ENCODE data around the gene SPRED2.

Gene SPRED2

DNA sequence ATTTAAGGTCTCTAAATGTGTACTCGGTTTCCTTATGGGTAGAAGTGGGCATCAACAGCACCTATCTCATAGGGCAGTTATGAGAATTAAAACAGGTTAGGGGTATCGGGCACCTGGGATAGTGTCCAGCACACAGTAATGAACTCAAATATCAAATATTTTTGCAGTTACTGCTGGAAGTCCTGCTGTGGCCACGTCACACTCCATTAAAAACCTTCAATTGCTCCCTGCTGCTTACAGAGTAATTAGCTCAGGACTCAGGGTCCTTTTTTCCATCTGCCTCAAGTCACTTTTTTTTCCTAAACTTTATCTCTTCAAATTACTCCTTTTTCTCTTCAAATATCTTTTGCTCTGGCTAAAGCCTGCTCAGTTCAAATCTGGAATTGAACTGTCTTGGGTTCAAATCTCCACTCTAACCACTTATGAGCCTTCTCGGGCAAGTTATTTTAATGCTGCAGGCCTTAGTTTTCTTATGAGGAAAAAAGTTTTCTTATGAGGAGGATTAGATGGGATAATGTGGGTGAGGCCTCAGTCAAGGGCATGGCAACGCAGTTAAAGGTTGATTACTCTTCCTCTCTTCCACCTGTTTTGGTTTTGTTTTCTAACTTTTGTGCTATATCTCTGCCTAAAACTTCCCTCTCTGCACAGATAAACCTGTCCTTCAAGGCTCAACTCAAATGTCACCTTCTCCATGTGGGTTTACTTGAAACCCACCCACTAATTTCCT is 36.6 kb downstream of the SPRED2 start:
- no peak for TF ChIP-seq POLR2A (IDR thresholded peaks at IDR 0.05; ENCODE audit: low read length)
- no peak for TF ChIP-seq GATA1 (IDR thresholded peaks at IDR 0.05; ENCODE audit: low read depth, low read length)
- no peak for DNase-seq

DNA sequence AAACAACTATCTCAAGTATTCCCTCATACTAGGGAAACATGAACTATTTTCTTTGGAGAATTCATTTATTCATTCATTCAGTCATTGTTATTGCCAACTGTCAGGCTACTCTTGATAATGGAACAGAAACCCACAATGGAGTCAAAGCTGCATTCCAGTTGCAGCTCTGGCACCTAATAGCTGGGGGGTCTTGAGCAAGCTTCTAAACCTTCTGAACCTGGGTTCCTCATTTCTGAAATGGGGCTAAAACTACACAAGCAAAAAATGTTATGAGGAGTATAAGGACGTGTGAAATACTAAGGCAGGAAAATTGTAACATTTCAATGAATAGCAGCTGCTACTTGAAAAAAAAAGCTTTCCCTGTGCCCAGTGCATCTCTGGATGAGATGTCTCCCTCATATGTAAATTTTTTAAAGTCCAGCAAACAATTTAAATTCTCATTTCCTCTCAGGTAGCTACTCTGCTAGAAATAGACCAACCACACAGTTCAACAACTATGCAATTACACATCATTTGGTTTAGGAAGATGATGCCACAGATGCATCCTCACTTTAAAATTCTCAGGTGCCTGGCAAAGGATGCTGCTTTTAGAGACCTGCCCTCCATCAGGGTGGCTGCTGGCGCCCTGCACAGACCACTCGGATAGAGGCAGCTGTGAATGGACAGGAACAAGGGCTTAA is 38.5 kb downstream of the SPRED2 start:
- no peak for TF ChIP-seq GATA1 (IDR thresholded peaks at IDR 0.05; ENCODE audit: low read depth, low read length)
- TF ChIP-seq POLR2A (IDR thresholded peaks at IDR 0.05; ENCODE audit: low read length), result no peak

DNA sequence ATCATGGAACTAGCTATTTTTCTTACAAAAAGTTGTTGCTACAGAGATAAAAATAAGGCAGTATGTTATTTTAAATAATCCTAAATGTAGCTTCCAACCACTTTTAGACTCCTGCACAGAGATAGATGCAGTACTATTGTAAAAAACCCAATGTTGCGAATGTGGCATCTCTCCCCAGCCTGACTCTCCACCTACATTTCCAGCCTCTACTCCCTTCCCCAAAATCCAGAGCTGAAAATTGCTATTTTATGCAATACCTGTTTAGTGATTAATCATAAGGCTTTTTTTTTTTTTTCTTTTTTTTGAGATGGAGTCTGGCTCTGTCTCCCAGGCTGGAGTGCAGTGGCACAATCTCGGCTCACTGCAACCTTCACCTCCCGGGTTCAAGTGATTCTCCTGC is 39.4 kb downstream of the SPRED2 start:
- no peak for TF ChIP-seq POLR2A (IDR thresholded peaks at IDR 0.05; ENCODE audit: low read length)
- TF ChIP-seq GATA1 (IDR thresholded peaks at IDR 0.05; ENCODE audit: low read depth, low read length), result no peak
- DNase-seq, result no peak

More for the DNA sequence above, 38.5 kb downstream of the SPRED2 start:
- no peak for DNase-seq

DNA sequence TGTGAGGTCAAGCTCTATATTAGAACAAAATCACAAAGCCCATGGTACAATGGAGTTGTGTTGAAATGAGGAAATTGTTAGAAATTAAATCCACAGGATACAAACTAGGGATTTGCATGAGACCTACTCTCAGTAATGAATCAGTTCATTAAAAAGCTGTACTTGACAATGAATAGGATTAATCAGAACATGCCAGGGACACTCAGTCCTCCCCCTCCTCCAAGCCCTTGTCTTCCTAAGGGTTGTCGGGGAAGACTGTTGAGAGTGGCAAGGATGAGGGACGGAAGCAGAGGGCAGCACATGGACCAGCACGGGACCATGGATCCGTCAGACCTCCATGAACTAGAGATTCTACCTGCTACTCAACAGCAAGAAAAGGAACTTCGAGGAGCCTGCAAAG is 39.8 kb downstream of the SPRED2 start:
- DNase-seq, result no peak
- no peak for TF ChIP-seq POLR2A (IDR thresholded peaks at IDR 0.05; ENCODE audit: low read length)
- TF ChIP-seq GATA1 (IDR thresholded peaks at IDR 0.05; ENCODE audit: low read depth, low read length), result no peak

DNA sequence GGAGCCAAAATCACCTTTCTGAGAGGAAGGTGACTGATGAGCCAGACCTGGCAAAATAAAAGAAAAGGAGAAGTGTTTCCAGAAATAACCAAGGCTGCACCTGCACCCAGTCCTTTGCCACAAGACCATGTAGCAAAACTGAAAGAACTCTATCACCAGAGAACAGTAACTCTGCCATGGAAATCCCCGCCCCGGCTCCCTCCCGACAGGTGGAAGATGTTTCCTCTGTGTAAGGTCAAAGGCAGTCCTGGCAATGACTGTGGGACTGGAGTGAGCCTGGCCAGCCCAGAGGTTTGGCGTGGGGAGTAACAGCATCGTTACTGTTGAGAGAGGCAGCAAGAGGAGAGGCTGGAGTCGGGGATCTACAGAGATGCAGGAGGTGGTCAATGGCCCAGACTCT is 42.3 kb downstream of the SPRED2 start:
- no peak for TF ChIP-seq POLR2A (IDR thresholded peaks at IDR 0.05; ENCODE audit: low read length)
- no peak for TF ChIP-seq GATA1 (IDR thresholded peaks at IDR 0.05; ENCODE audit: low read depth, low read length)
- no peak for DNase-seq

DNA sequence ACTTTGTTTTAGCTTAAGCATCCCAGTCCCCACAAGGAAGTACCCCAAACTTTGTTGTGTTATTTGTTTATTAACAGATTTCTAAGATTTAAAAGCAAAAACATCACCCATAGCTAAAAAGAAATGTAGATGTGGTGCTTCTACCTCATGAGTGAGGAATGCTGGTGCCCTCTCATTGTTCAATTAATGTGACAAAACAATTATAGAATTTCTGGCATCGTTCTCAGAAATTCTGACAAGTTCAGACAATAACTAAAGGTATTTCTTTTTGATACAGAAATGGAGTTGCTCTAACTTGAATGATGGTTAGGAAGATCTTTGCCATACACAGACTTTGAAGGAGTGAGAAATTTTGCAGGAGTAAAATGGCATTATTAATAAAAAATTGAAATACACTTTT is 42.9 kb downstream of the SPRED2 start:
- no peak for DNase-seq

DNA sequence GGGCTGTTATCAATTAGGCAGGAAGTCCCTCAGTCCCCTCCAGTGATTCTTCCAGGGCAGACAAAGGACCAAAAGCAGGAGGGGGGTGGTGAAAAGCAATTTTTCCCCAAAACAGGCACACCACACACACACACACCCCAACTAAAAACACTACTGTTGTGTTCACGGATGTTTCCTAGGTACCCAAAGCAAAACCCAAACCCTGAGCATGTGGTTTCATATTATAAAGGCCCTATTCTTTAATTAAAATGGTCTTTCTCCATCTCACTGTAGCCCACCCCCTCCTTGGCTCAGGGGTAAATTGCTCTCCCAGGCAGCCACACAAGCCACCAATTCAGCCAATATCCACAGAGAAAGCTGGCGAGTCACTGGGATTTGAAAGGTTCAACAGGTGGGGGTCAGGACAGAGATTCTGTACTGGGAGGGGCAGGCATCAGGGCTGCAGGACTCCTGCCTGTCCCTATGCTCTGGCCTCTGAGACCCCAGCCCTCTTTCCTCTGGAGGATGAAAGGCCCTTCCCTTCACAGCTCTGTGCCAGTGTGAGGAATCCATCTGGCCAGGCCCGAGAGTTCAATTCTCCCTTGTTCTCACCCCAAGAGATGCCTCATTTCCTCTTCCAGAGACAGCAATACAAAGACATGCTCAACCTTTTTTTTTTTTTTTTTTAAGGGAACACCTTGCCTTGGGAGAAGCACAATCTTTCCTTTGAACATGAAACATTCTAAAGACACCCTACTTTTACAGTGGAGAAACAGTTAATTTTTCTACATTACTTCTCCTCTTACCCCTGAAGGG is 43.6 kb downstream of the SPRED2 start:
- no peak for TF ChIP-seq GATA1 (IDR thresholded peaks at IDR 0.05; ENCODE audit: low read depth, low read length)
- no peak for TF ChIP-seq POLR2A (IDR thresholded peaks at IDR 0.05; ENCODE audit: low read length)
- no peak for DNase-seq

More for the DNA sequence above, 42.9 kb downstream of the SPRED2 start:
- TF ChIP-seq GATA1 (IDR thresholded peaks at IDR 0.05; ENCODE audit: low read depth, low read length) (no peak), POLR2A (IDR thresholded peaks at IDR 0.05; ENCODE audit: low read length) (no peak)

DNA sequence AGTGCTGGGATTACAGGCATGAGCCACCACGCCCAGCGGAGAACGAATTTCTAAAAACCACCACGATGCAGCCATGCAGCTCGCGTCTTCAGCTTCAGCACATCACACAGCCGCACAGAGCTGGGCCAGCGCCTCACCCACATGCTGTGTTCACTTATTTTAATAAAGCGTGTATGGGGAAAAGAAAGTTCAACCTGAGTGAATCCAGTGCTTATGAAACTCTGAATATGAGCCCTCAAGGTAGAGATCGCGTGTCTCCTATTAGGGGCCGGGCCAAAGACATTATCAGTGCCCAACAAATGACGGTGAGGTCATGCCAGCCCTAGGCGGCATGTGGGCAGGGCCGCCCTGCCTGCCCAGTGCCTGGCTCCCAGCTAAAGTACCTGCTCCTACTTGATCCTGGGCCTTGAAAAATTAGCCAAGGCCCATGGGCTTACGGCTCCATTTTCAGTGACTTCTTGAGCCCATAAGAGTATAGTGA is 44.3 kb downstream of the SPRED2 start:
- TF ChIP-seq POLR2A (IDR thresholded peaks at IDR 0.05; ENCODE audit: low read length), result peak; percentile 49
- TF ChIP-seq GATA1 (IDR thresholded peaks at IDR 0.05; ENCODE audit: low read depth, low read length), result no peak
- DNase-seq, result peak in 1 of 2 experiments; percentile 12

DNA sequence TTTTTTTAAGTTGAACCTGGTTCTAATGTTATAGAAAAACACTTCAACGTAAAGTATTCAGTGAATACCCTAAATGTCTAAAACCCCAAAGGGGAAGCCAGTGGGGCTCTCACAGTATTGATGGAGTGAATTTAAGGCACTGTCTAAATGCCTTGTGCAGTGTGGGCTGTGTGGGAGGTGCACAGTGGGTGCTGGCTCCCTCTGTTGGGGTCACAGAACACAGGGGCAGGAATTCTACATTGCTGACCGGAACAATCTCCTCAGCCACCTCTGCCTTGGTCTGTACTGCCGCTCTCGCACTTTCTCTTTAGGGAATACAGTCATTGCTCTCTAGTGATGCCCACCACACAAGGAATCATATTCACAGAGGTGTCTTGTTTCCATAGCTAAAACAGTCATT is 45.4 kb downstream of the SPRED2 start:
- TF ChIP-seq POLR2A (IDR thresholded peaks at IDR 0.05; ENCODE audit: low read length) (no peak), GATA1 (IDR thresholded peaks at IDR 0.05; ENCODE audit: low read depth, low read length) (no peak)
- DNase-seq, result no peak

DNA sequence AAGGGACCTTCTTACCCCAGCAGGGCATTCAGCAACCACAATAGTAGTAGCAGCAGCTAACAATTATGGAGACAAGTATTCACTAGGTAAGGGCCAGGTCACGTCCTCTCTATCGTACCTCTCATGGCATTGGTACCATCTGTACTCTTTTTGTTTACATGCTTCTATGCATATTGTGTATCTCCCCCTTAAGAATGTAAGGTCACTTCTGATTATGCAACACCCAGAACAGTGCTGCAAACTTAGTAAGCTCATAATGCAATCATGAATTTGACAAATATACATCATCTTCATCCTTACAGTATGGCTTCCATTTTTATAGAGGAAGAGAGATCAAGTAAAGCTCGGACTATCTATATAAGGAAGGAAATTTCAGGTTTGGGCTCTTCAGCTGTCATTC is 46.1 kb downstream of the SPRED2 start:
- no peak for DNase-seq
- TF ChIP-seq POLR2A (IDR thresholded peaks at IDR 0.05; ENCODE audit: low read length) (no peak), GATA1 (IDR thresholded peaks at IDR 0.05; ENCODE audit: low read depth, low read length) (no peak)

DNA sequence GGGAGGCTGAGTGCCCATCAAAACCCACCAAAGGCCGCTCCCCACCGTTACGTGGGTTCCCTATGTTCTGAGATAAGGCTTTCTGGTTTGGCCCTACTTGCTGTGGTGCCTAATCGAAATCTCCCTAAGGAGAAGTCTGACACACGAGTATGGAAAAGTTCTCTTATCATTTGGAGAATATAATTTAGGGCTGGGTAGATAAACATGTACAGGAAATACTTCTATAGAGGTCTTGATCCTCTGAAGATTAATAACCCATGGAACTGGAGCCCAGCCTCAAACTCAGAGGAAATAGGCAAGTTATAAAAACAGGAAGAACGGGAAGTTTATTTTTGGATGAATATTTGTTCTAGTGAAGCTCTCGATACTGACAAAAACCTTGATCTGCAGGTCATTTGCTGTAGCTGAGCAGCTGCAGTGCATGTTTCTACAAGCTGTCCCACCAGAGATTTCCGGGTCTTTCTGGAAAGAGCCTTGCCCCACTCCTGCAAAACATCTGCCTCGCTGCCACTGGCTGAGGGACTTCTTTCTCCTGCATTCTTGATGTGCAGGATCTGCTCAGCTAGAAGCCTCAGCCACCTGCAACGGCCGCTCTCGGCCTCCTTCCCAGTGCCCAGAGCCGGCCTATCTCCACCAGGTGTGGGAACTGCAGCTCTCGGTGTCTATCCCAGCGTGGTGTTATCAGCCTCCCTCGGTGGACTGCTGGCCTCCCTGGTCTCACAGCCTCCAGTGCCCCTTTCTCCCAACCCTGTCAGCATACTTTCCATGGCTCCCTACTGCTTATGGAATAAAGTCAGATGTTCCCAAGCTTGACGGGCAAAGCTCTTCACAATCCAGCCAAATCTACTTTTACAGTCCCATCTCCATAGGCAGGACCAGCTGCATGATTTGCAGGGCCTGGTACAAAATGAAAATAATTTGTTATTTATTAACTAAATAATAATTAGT is 48.6 kb downstream of the SPRED2 start:
- peak; percentile 42 to 52 for DNase-seq

DNA sequence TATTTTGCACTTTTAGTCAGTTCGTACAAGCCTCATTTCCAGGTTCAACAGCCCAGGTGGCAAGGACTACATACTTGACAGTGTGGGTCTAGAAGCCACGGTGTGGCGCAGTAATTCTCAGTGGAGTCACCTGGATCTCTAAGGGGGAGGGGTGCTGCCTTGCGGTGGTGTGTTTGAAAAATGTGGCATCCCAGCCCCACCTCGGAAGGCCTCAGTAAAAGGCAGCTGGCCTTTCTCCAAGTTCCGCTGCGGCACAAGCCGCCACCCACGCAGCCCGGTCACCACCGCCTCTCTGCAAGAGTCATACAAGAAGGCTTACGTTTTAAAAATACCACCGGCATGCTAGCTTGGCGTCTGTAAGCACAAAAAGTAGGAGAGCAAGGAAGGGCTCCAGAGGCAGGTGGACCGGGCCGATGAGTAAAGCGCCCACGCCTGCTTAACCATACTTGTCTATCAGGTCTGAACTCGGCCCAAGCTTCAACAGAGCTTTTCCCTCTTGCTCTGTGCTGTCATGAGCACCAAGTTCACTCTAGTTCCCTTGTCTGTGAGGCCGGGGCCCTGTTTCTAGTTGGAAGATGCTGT is 49.5 kb downstream of the SPRED2 start:
- peak; percentile 83 to 85 for DNase-seq
- TF ChIP-seq GATA1 (IDR thresholded peaks at IDR 0.05; ENCODE audit: low read depth, low read length), result no peak
- peak; percentile 22 for TF ChIP-seq POLR2A (IDR thresholded peaks at IDR 0.05; ENCODE audit: low read length)

More for the DNA sequence above, 48.6 kb downstream of the SPRED2 start:
- TF ChIP-seq POLR2A (IDR thresholded peaks at IDR 0.05; ENCODE audit: low read length) (no peak), GATA1 (IDR thresholded peaks at IDR 0.05; ENCODE audit: low read depth, low read length) (no peak)

DNA sequence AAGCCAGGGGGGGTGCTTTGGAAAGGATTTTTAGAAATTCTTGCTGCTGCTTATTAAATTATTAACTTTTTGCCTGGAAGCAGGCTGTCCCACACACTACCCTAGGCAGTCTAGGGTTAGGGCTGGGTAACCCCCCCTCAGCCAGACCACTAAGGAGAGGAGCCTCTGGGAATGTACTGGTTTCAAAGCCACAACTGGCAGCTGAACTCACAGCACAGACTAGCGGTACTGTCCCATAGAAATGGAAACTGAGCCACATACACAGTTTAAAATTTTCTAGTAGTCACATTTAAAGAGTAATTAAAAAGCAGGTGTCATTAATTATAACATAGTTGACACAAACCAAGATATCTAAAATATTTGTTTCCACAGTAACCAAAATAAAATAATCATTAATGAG is 50.1 kb downstream of the SPRED2 start:
- DNase-seq, result no peak
- no peak for TF ChIP-seq POLR2A (IDR thresholded peaks at IDR 0.05; ENCODE audit: low read length)
- no peak for TF ChIP-seq GATA1 (IDR thresholded peaks at IDR 0.05; ENCODE audit: low read depth, low read length)
